Stimulated activated CD4-positive, alpha-beta T cell treated with anti-CD3 and anti-CD28 coated beads, Interleukin-12 subunit alpha, Interleukin-12 subunit beta, amount 100 ng/mL, for 48 hours (primary cell): Measurements from ENCODE around the gene CEP83.
"Not testable (repeated sequence)": the region's sequence is repeated elsewhere in the genome, so short reads cannot be mapped to it uniquely, and the experiment has no call there.

ENCODE experiments used
- DNase-seq, 3 donors: peaks; one replicate each; pipeline ENCODE4 v3.0.0-alpha.2; 2020; ENCODE audit warnings: low read depth in 2 of 3, low spot score in 1 of 3

Gene CEP83

GRCh38 chr12:94459728-94460615 lies at the start of gene CEP83:
Gene CEP83, minus strand, starts transcription at chr12:94459867. Its CDS starts 47,377 bp downstream, at chr12:94412490.
- peak; percentile 93 to 96 (median 95) for DNase-seq

- DNase-seq: no peak
Observed at GRCh38 chr12:94509317-94509716, 49.6 kb upstream of the CEP83 start.

- no peak for DNase-seq
Observed at GRCh38 chr12:94507455-94507854, 47.8 kb upstream of the CEP83 start.

GRCh38 chr12:94504386-94504785 lies 44.7 kb upstream of the CEP83 start:
- DNase-seq: no peak

- DNase-seq: no peak
Observed at GRCh38 chr12:94503619-94504018, 44.0 kb upstream of the CEP83 start.

GRCh38 chr12:94500831-94501567 lies 41.3 kb upstream of the CEP83 start:
- DNase-seq: no peak

- no peak for DNase-seq
Observed at GRCh38 chr12:94498698-94499097, 39.0 kb upstream of the CEP83 start.

GRCh38 chr12:94498073-94498472 lies 38.4 kb upstream of the CEP83 start:
- DNase-seq: no peak

- no peak for DNase-seq
Observed at GRCh38 chr12:94495445-94496115, 35.9 kb upstream of the CEP83 start.

- no peak for DNase-seq
Observed at GRCh38 chr12:94491489-94491888, 31.8 kb upstream of the CEP83 start.

GRCh38 chr12:94488463-94488862 lies 28.8 kb upstream of the CEP83 start:
- DNase-seq: no peak

GRCh38 chr12:94481734-94482133 lies 22.1 kb upstream of the CEP83 start:
- no peak for DNase-seq

GRCh38 chr12:94469522-94469921 lies 9.9 kb upstream of the CEP83 start:
- DNase-seq: no peak

- DNase-seq: no peak
Observed at GRCh38 chr12:94460616-94460959, 921 bp upstream of the CEP83 start.

GRCh38 chr12:94458877-94459727 lies 565 bp downstream of the CEP83 start:
- no peak for DNase-seq

GRCh38 chr12:94457311-94457710 lies 2.4 kb downstream of the CEP83 start:
- no peak for DNase-seq

- DNase-seq: not testable (repeated sequence)
Observed at GRCh38 chr12:94454318-94454717, 5.3 kb downstream of the CEP83 start.

- no peak for DNase-seq
Observed at GRCh38 chr12:94445662-94446061, 14.0 kb downstream of the CEP83 start.

- no peak for DNase-seq
Observed at GRCh38 chr12:94437303-94437702, 22.4 kb downstream of the CEP83 start.

GRCh38 chr12:94435511-94435927 lies 24.1 kb downstream of the CEP83 start:
- no peak for DNase-seq

- no peak for DNase-seq
Observed at GRCh38 chr12:94434171-94434570, 25.5 kb downstream of the CEP83 start.
